Suprapubic skin (tissue), 4 donors: Measurements from ENCODE around the gene CD300A. TPM values are rescaled to one million over a fixed set of nuclear protein-coding genes. Genes with fewer than 3 reads are reported as not detected.

Experiments
- DNase-seq, 2 donors: peaks; one replicate each; pipeline ENCODE4 v3.0.0-alpha.2; 2019; ENCODE audit warnings: low spot score in 2 of 2
- H3K27ac ChIP-seq: fragments of 200-600 bp; sonication (generic); one replicate; pipeline ENCODE4 v1.5.1; 2019
- H3K27me3 ChIP-seq: fragments of 200-600 bp; sonication (generic); one replicate; pipeline ENCODE4 v1.5.1; 2019
- H3K36me3 ChIP-seq: fragments of 200-600 bp; sonication (generic); one replicate; pipeline ENCODE4 v1.5.1; 2019
- H3K4me1 ChIP-seq: fragments of 200-600 bp; sonication (generic); one replicate; pipeline ENCODE4 v1.5.1; 2019
- H3K4me3 ChIP-seq: fragments of 200-600 bp; sonication (generic); one replicate; pipeline ENCODE4 v1.5.1; 2019; ENCODE audit warnings: mild to moderate bottlenecking
- H3K9me3 ChIP-seq: fragments of 200-600 bp; sonication (generic); one replicate; pipeline ENCODE4 v1.5.1; 2019
- EP300 ChIP-seq: sonication (generic); formaldehyde crosslinking; IDR thresholded peaks from one replicate; pipeline ENCODE4 v1.6.1; 2017; ENCODE audit warnings: antibody characterized with exemption
- POLR2A ChIP-seq, 2 donors: fragments of 450-650 bp; IDR thresholded peaks; one replicate each; pipeline ENCODE4 v1.6.1; 2017; ENCODE audit warnings: antibody characterized with exemption in 2 of 2, mild to moderate bottlenecking in 2 of 2, moderate library complexity in 2 of 2
- POLR2AphosphoS5 ChIP-seq, 3 donors: sonication (generic); formaldehyde crosslinking; IDR thresholded peaks; one replicate each; pipeline ENCODE4 v1.6.1; 2017; ENCODE audit warnings: antibody characterized with exemption in 3 of 3
- WGBS: methylation state at CpG from one replicate; pipeline ENCODE4 v1.1.5; 2018; 5-methylcytosine and 5-hydroxymethylcytosine counted together
- total RNA-seq, 4 donors: library from RNA; depleted of rRNA; stranded (reverse); fragments of >200 nt; gene quantifications; one replicate each; pipeline ENCODE4 v1.1.0, GENCODE V29; 2016
- TF ChIP-seq, protein P1 (sequence below), 2 donors: fragments of 200-600 bp in 1 of 2; fragments of 450-650 bp in 1 of 2; sonication (generic) in 1 of 2; IDR thresholded peaks; one replicate each; pipeline ENCODE4 v1.5.1; 2016 to 2019; ENCODE audit warnings: antibody characterized with exemption in 2 of 2, mild to moderate bottlenecking in 1 of 2, moderate library complexity in 1 of 2

Gene CD300A
- total RNA-seq, 4 donors from 2014 or later = 1.4 to 6.3 (median 2.9) TPM

DNA sequence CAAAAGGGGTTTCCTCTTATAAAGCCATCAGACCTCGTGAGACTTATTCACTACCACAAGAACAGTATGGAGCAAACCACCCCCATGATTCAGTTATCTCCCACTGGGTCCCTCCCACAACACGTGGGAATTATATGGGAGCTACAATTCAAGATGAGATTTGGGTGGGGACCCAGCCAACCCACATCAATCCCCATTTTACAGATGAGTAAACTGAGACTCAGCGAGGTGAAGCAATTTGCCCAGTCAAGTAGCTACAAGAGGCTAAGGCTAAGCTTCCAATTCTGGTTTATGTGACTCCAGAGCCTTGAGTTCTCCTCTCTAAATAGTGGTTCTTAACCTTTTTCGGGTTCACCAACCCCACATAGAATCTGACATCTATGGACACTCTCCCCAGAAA is 8.8 kb downstream of the CD300A start:
- TF ChIP-seq POLR2A (IDR thresholded peaks at IDR 0.05) (no peak), POLR2AphosphoS5 (IDR thresholded peaks at IDR 0.05) (no peak), EP300 (no peak)
- TF ChIP-seq, protein P1, sequence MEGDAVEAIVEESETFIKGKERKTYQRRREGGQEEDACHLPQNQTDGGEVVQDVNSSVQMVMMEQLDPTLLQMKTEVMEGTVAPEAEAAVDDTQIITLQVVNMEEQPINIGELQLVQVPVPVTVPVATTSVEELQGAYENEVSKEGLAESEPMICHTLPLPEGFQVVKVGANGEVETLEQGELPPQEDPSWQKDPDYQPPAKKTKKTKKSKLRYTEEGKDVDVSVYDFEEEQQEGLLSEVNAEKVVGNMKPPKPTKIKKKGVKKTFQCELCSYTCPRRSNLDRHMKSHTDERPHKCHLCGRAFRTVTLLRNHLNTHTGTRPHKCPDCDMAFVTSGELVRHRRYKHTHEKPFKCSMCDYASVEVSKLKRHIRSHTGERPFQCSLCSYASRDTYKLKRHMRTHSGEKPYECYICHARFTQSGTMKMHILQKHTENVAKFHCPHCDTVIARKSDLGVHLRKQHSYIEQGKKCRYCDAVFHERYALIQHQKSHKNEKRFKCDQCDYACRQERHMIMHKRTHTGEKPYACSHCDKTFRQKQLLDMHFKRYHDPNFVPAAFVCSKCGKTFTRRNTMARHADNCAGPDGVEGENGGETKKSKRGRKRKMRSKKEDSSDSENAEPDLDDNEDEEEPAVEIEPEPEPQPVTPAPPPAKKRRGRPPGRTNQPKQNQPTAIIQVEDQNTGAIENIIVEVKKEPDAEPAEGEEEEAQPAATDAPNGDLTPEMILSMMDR (IDR thresholded peaks at IDR 0.05) = no peak
- H3K4me3 ChIP-seq = no peak overlapping the region
- H3K27ac ChIP-seq = no peak overlapping the region
- DNase-seq = no peak
- H3K36me3 ChIP-seq = no peaks in the 10 kb centered on the region
- 86% methylated on average over 4 of the region's 4 CpGs for WGBS
- H3K27me3 ChIP-seq = peaks cover 58% of the 10 kb centered on the region
- no peaks in the 10 kb centered on the region for H3K4me1 ChIP-seq
- H3K9me3 ChIP-seq = no peaks in the 10 kb centered on the region

DNA sequence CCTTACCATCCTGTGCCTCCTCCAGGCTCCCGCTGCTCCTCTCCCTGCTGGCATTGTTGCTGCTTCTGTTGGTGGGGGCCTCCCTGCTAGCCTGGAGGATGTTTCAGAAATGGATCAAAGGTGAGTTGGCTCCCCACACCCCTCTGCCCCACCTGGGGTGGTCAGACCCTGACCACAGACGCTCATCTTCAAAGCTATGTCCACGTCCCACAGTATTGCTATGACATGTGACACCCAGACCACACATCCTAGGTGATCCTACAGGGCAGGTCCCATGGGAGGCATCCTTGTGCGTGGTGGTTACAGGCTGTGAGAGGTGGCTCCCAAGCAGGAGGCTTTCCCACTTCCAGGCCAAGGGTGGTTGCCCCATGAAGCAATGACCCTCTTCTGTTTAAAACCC is 11.0 kb downstream of the CD300A start:
- no peaks in the 10 kb centered on the region for H3K9me3 ChIP-seq
- H3K27me3 ChIP-seq = peaks cover 59% of the 10 kb centered on the region
- 64% methylated on average over 4 of the region's 4 CpGs for WGBS
- H3K27ac ChIP-seq = no peak overlapping the region
- no peaks in the 10 kb centered on the region for H3K36me3 ChIP-seq
- no peaks in the 10 kb centered on the region for H3K4me1 ChIP-seq
- no peak for TF ChIP-seq EP300
- no peak for TF ChIP-seq POLR2AphosphoS5 (IDR thresholded peaks at IDR 0.05)
- no peak for TF ChIP-seq POLR2A (IDR thresholded peaks at IDR 0.05)
- TF ChIP-seq, protein P1 (IDR thresholded peaks at IDR 0.05) = no peak
- no peak overlapping the region for H3K4me3 ChIP-seq
- DNase-seq = no peak

DNA sequence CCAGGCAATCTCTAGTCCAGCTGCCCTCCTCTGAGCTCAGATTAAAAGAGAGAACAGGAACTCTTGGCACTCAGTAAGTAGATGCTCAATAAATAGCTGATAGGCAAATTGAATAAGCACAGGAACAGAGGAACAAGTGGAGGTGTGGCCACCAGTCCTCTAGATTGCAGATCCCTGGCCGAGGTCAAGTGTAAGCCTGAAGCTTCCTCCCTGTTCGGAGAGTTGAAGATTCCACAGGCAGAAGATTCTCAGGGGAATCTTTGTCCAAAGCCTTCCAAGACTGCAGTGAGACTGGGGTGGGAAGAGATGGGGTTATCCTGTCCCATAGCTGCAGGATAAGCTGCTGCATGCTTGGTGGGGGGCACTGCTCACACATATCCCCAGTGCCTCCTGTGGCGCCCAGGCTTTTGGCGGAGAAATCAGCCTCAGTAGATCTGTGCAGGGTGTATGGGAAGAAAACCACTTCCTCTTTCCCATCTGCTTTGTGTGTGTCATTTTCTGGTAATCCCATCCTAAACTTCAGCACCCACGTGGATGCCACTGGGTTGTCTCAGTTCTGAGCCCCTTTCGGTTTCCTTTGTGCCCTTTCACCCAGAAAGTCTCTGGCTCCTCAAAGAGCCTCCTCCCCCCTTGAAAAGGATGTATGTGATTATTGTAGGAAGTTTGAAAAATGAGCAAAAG is 12.1 kb downstream of the CD300A start:
- DNase-seq = no peak
- Histone ChIP-seq H3K4me3 (no peak overlapping the region), H3K36me3 (no peaks in the 10 kb centered on the region), H3K27me3 (peaks cover 54% of the 10 kb centered on the region), H3K4me1 (no peaks in the 10 kb centered on the region), H3K27ac (no peak overlapping the region), H3K9me3 (no peaks in the 10 kb centered on the region)
- 44% methylated on average over 6 of the region's 6 CpGs for WGBS
- TF ChIP-seq, protein P1 (IDR thresholded peaks at IDR 0.05) = no peak
- TF ChIP-seq POLR2A (IDR thresholded peaks at IDR 0.05) = no peak
- TF ChIP-seq EP300 = no peak
- TF ChIP-seq POLR2AphosphoS5 (IDR thresholded peaks at IDR 0.05) = no peak

DNA sequence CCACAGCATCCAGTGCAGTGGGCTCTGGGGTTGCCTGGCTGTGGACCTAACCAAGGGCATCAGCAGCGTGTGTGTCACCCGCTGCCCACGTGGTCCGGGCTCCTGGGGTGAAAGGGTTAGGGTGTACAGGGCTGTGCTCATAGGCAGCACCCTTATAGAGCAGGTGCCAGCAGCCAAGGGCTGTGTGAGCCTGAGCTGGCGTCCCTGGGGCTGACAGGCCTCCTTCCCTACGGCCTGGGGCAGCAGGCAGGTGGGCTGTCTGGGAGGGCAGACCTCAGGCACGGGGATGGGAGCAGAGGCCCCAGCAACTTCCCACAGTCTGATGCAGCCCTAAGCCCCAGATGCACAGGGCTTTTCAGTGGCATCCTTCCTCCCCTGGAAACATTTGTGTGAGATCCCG is 13.9 kb downstream of the CD300A start:
- H3K36me3 ChIP-seq = no peaks in the 10 kb centered on the region
- no peaks in the 10 kb centered on the region for H3K9me3 ChIP-seq
- 61% methylated on average over 2 of the region's 8 CpGs for WGBS
- no peak overlapping the region for H3K27ac ChIP-seq
- TF ChIP-seq POLR2AphosphoS5 (IDR thresholded peaks at IDR 0.05) (no peak), EP300 (no peak), POLR2A (IDR thresholded peaks at IDR 0.05) (no peak)
- TF ChIP-seq, protein P1 (IDR thresholded peaks at IDR 0.05) = no peak
- H3K4me1 ChIP-seq = no peaks in the 10 kb centered on the region
- H3K27me3 ChIP-seq = peaks cover 51% of the 10 kb centered on the region
- H3K4me3 ChIP-seq = no peak overlapping the region
- DNase-seq = no peak

DNA sequence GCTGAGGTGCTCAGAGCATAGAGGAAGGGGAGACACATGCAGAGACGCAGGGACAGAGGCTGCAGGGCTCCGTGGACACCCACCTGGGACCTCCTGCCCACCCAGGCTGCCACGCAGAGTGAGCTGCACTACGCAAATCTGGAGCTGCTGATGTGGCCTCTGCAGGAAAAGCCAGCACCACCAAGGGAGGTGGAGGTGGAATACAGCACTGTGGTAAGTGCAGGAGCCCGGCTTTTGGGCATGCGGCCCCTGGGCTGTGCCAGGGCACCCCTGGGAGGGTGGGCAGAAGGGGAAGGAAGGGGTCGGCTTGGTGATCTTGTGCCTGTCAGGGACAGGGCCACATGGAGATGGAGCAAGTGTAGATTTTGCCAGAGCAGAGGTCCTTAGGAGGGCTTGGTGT is 15.2 kb downstream of the CD300A start:
- no peaks in the 10 kb centered on the region for H3K9me3 ChIP-seq
- WGBS = 81% methylated on average over 7 of the region's 7 CpGs
- peaks cover 51% of the 10 kb centered on the region for H3K27me3 ChIP-seq
- H3K36me3 ChIP-seq = no peaks in the 10 kb centered on the region
- no peaks in the 10 kb centered on the region for H3K4me1 ChIP-seq
- TF ChIP-seq POLR2A (IDR thresholded peaks at IDR 0.05) = no peak
- TF ChIP-seq, protein P1 (IDR thresholded peaks at IDR 0.05) = no peak
- TF ChIP-seq POLR2AphosphoS5 (IDR thresholded peaks at IDR 0.05) = no peak
- TF ChIP-seq EP300 = no peak
- H3K27ac ChIP-seq = no peak overlapping the region
- no peak overlapping the region for H3K4me3 ChIP-seq
- no peak for DNase-seq
